OCI-LY7 (cell line): Measurements from ENCODE around the gene NR5A1.

ENCODE experiments used
- CTCF ChIP-seq: fragments of 200-600 bp; sonication (generic); conservative IDR thresholded peaks from 2 replicates; pipeline ENCODE4 v1.5.1; 2014; ENCODE audit warnings: mild to moderate bottlenecking, antibody characterized with exemption, low read length, moderate library complexity, mixed read lengths
- EZH2phosphoT487 ChIP-seq: fragments of 200-600 bp; sonication (generic); IDR thresholded peaks from 2 replicates; pipeline ENCODE4 v1.6.1; 2018; ENCODE audit warnings: low read depth, borderline replicate concordance, mild to moderate bottlenecking, mixed run types, antibody characterized with exemption, low read length, moderate library complexity, mixed read lengths

- TF ChIP-seq CTCF (no peak), EZH2phosphoT487 (no peak)
Measured at GRCh38 chr9:124439686-124440243, 67.4 kb downstream of the NR5A1 start.
